NT2/D1 (cell line): ENCODE data around the gene TBL1X.

Experiments used
- SUZ12 ChIP-seq: IDR thresholded peaks from 2 replicates; pipeline ENCODE4 v1.6.1; 2011; ENCODE audit not compliant: insufficient read length, insufficient read depth; ENCODE audit errors: extremely low read depth
- YY1 ChIP-seq: IDR thresholded peaks from 2 replicates; pipeline ENCODE4 v1.6.1; 2011; ENCODE audit not compliant: insufficient read length, insufficient read depth
- ZNF274 ChIP-seq: IDR thresholded peaks from 2 replicates; pipeline ENCODE4 v1.6.1; 2011; ENCODE audit warnings: mild to moderate bottlenecking, low read depth, low read length

DNA sequence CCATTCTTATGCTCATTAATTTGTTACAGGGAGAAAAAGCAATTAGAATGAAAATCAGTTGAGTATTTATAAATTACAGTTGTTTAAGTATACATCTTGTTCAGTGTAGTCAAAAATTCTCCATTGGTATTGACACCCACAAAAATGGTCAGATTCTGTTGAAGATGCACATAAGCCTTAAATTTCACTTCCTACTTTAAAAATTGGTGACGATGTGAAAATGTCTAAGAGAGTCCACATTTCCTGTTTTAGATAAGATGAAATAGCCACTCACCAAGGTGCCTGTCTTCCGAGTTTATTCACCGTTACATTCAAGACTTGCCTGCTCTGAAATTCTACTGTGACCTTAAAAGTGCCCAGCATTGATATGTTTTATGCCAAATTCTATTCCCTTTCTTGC, 207.1 kb downstream of the TBL1X start:
- TF ChIP-seq ZNF274 (no peak), SUZ12 (no peak), YY1 (no peak)
